PC-9 (cell line): ENCODE measurements around the gene ZNF692.

Experiments
- EZH2 ChIP-seq: fragments of 200-600 bp; sonication (generic); IDR thresholded peaks from 2 replicates; pipeline ENCODE4 v1.8.0; 2017; ENCODE audit warnings: antibody characterized with exemption, low read depth
- TF ChIP-seq, protein P1 (sequence below): fragments of 200-600 bp; sonication (generic); conservative IDR thresholded peaks from 2 replicates; pipeline ENCODE4 v1.6.1; 2017; ENCODE audit warnings: mixed run types, antibody characterized with exemption, mild to moderate bottlenecking, moderate library complexity

DNA sequence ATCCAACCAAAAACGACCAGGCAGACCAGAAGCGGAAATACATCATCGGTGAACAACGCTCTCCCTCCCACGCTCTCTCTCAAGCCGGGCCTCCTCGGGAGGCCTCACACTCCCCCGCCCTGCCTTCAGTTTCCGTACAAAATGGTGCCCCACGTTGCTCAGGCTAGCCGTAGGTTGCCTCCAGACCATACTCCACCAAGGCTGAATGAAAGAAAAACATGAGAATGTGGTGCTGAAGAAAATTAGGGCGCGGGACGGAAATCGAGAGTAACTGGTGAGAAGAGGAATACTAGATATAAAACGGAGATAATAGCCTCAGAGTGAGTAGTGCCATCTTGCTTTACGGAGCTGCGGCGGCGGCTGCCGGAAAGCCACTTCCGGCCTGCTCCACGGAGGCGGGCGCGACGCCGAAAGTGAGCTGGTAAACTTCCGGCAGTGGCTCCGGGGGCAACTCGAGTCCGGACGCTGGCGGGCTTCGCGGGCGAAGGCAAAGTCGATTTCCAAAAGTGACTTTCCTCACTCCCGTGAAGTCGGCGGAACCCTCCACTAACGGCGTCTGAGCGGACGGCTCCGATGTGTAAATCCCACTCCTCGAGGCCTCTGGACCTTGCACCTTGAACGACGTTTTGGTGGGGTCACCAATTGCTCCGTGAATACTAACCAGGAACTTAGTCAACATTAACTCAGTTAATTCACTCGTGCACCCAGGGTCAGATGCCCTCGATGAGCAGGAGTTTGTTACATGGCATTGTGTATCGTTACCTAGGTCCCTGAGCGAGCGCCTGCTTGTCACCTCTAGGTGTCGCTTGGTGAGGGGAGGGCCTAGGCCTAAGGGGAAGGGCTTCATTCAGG lies 32.8 kb downstream of the ZNF692 start, which contains the start of gene SH3BP5L:
- TF ChIP-seq, protein P1, sequence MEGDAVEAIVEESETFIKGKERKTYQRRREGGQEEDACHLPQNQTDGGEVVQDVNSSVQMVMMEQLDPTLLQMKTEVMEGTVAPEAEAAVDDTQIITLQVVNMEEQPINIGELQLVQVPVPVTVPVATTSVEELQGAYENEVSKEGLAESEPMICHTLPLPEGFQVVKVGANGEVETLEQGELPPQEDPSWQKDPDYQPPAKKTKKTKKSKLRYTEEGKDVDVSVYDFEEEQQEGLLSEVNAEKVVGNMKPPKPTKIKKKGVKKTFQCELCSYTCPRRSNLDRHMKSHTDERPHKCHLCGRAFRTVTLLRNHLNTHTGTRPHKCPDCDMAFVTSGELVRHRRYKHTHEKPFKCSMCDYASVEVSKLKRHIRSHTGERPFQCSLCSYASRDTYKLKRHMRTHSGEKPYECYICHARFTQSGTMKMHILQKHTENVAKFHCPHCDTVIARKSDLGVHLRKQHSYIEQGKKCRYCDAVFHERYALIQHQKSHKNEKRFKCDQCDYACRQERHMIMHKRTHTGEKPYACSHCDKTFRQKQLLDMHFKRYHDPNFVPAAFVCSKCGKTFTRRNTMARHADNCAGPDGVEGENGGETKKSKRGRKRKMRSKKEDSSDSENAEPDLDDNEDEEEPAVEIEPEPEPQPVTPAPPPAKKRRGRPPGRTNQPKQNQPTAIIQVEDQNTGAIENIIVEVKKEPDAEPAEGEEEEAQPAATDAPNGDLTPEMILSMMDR: peak; percentile 69
- TF ChIP-seq EZH2: no peak
